ENCODE data around the gene SATB2. TPM values are rescaled to one million over a fixed set of nuclear protein-coding genes. Genes with fewer than 3 reads are reported as not detected.

SATB2 gene
- total and polyA plus RNA-seq, 10 donors = 0.39 to 3.0 (median 2.6) TPM

GRCh38 chr2:199495147-199495546 is 37.4 kb upstream of the SATB2 start:
- intact Hi-C loops (cut with DNase I; ENCODE audit: low total_unique reads) = no loop called here
- Histone ChIP-seq H3K9me3 (no peaks in the 10 kb centered on the region), H3K27me3 (replicated peaks in 1 of 7) (peaks cover 0 to 28% (median 0%) of the 10 kb centered on the region in 7 donors), H3K36me3 (no peaks in the 10 kb centered on the region), H3K4me1 (no peaks in the 10 kb centered on the region), H3K27ac (no peak overlapping the region), H3K4me3 (no peak overlapping the region)
- WGBS, 5 donors = 74 to 88% (median 82%) methylated on average over 4 of the region's 4 CpGs
- no peak for DNase-seq
- TF ChIP-seq POLR2A (IDR thresholded peaks at IDR 0.05) (no peak), POLR2AphosphoS5 (IDR thresholded peaks at IDR 0.05) (no peak), CTCF (IDR thresholded peaks at IDR 0.05 in 8 of 11, conservative IDR thresholded peaks at IDR 0.05 in 3 of 11) (no peak)

GRCh38 chr2:199490049-199490448 is 32.3 kb upstream of the SATB2 start:
- H3K36me3 ChIP-seq = no peaks in the 10 kb centered on the region
- H3K4me1 ChIP-seq = no peaks in the 10 kb centered on the region
- WGBS, 5 donors = 83 to 96% (median 89%) methylated on average over 5 of the region's 5 CpGs
- H3K4me3 ChIP-seq = no peak overlapping the region
- DNase-seq = no peak
- TF ChIP-seq POLR2AphosphoS5 (IDR thresholded peaks at IDR 0.05) = no peak
- no peak for TF ChIP-seq POLR2A (IDR thresholded peaks at IDR 0.05)
- no peak for TF ChIP-seq CTCF (IDR thresholded peaks at IDR 0.05 in 8 of 11, conservative IDR thresholded peaks at IDR 0.05 in 3 of 11)
- intact Hi-C loops (cut with DNase I; ENCODE audit: low total_unique reads) = no loop called here
- no peak overlapping the region for H3K27ac ChIP-seq
- H3K9me3 ChIP-seq = no peaks in the 10 kb centered on the region
- H3K27me3 ChIP-seq (replicated peaks in 1 of 7) = peaks cover 0 to 34% (median 0%) of the 10 kb centered on the region in 7 donors

GRCh38 chr2:199488772-199489400 is 31.1 kb upstream of the SATB2 start:
- Histone ChIP-seq H3K27me3 (replicated peaks in 1 of 7) (peaks cover 0 to 31% (median 0%) of the 10 kb centered on the region in 7 donors), H3K27ac (no peak overlapping the region), H3K4me3 (no peak overlapping the region), H3K9me3 (no peaks in the 10 kb centered on the region), H3K4me1 (no peaks in the 10 kb centered on the region), H3K36me3 (no peaks in the 10 kb centered on the region)
- no peak for DNase-seq
- intact Hi-C loops (cut with DNase I; ENCODE audit: low total_unique reads) = loop anchor here (10.0 kb wide), 1 partner anchor 1184 kb away; no protein-coding TSS in a partner anchor
- TF ChIP-seq CTCF (IDR thresholded peaks at IDR 0.05 in 8 of 11, conservative IDR thresholded peaks at IDR 0.05 in 3 of 11) = peak in 9 of 11 experiments; percentile 27 to 76 (median 61)
- no peak for TF ChIP-seq POLR2A (IDR thresholded peaks at IDR 0.05)
- 35 to 48% (median 39%) methylated on average over 6 of the region's 6 CpGs for WGBS, 5 donors

GRCh38 chr2:199485732-199486335 is 28.1 kb upstream of the SATB2 start:
- TF ChIP-seq CTCF (IDR thresholded peaks at IDR 0.05 in 8 of 11, conservative IDR thresholded peaks at IDR 0.05 in 3 of 11) (peak in 8 of 11 experiments; percentile 9 to 53 (median 35)), POLR2A (IDR thresholded peaks at IDR 0.05) (no peak)
- Histone ChIP-seq H3K9me3 (no peaks in the 10 kb centered on the region), H3K4me3 (no peak overlapping the region), H3K36me3 (no peaks in the 10 kb centered on the region), H3K27me3 (replicated peaks in 1 of 7) (peaks cover 0 to 38% (median 0%) of the 10 kb centered on the region in 7 donors), H3K27ac (no peak overlapping the region), H3K4me1 (no peaks in the 10 kb centered on the region)
- 17 to 28% (median 18%) methylated on average over 5 of the region's 5 CpGs for WGBS, 5 donors
- no peak for DNase-seq
- intact Hi-C loops (cut with DNase I; ENCODE audit: low total_unique reads) = loop anchor here (10.0 kb wide), 1 partner anchor 1181 kb away; no protein-coding TSS in a partner anchor

Data from spleen (tissue), 11 donors.